Head of caudate nucleus (tissue), 42 donors: ENCODE data around the gene ERO1B.

Experiments
- DNase-seq, 42 donors: peaks; one replicate each; pipeline versions ENCODE4 v3.0.0 to v3.0.0-alpha.2; 2020 to 2021; ENCODE audit warnings: mixed read lengths in 7 of 42
- intact Hi-C: fragments of 100-400 bp; cut with DNase I; formaldehyde crosslinking; loops from one replicate; pipeline ENCODE4 v1.15.0; 2022

ERO1B gene

DNA sequence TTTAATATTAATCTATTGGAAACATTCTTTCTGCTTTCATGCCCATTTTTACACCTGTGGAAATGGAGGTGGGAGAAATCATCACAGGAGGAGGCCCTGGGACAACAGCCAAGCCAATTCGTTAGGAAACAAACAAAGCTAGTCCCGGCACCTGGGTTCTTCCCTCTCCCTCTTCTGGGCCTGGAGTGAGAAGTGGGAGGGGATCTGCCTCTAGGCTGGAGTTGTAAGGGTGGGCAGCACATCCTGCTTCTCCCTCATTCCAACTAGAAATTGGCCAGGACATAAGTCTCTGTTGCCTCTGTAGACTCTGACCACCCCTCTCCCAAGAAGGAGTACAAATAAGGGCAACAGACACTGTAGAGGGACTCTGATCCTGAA lies 20.2 kb upstream of the ERO1B start:
- intact Hi-C loops, result no loop called here
- no peak for DNase-seq

DNA sequence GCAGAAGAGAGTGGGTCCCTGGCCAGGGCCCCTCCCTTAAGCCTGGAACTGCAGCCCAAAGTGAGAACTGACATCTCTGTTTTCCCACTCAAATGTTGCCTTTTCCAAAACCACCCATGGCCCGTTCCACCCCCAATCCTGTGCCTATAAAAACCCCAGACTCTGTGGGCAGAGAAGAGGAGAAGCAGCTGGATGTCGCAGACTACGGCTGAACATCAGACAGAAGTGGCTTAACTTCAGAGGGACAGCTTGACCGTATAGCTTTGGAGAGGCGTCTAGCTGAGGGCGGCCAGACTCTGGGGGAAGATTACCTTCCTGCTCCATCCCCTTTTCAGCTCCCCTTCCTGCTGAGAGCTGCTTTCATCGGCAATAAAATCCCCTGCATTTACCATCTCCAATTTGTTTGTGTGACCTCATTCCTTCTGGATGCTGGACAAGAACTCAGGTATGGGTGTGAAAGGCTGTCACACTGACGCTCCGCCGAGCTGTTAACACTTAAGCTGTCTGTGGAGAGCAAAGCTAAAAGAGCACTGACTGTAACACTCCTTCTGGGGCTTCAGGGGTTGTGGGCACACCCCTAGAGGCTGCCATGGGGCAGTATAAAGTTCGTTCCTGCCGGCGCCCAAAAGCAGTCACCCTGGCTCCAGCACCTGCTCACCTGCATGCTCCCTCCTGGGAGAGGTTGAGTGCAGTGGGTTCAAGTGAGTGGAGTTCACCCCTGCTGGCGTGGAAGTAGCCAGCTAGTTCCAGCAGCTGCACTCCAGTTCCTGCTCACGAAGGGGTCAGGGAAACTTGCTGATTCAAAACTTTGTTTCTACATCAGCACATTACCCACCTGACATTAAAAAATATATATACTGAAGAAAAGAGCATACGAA lies 19.6 kb upstream of the ERO1B start:
- DNase-seq, result no peak
- intact Hi-C loops, result no loop called here

GRCh38 chr1:236297161-236297560 lies 15.4 kb upstream of the ERO1B start:
- no peak for DNase-seq
- intact Hi-C loops, result no loop called here

GRCh38 chr1:236292425-236292824 lies 10.7 kb upstream of the ERO1B start:
- intact Hi-C loops, result no loop called here
- no peak for DNase-seq

DNA sequence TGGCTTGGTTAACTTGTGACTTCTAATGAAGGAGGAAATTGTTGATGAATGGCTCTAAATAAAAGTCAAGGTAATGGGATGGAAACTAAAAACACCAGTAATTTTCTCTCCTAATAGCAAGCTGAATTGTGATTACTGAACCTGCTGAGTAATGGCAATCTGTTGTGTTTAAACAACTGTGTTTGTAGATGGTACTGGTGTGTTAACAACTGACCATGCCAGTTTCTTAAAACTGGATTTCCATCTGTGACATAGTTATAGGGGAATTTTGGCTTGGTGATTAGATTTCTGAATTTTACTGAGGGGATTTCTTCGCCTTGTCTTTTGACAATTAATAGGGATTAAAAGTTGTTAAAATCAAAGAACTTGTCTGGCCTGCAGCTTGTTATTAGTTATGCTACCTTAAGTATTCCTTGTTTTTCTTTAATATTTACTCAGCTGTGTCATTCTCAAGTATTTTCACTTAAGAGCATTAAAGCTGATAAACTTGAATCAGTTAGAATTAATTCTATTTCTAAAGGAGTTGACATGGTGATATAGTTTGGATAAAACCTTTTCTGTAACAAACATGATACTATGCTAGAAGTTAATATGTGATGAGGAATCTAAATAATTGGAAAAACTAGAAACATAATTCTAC lies 7.9 kb upstream of the ERO1B start:
- intact Hi-C loops, result no loop called here
- DNase-seq, result no peak

DNA sequence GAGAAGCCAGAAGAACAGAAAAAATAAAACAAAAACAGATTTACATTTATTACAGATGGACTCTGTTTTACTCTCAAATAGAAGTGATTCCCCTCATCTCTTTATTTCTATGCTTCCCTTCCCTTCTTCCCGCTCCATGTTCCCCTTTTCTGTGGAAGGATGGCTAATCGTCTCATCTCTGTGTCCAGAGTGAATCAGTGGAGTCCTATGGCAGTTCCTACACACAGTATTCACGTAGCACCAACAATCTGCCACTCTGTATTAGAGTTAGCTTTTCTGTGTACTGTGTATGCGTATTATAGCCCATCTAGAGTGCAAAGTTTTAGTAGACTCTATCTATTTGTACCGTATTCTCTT lies 6.8 kb upstream of the ERO1B start:
- no peak for DNase-seq
- intact Hi-C loops, result no loop called here

GRCh38 chr1:236287757-236288619 lies 6.2 kb upstream of the ERO1B start:
- DNase-seq, result no peak

GRCh38 chr1:236287356-236287755 lies 5.6 kb upstream of the ERO1B start:
- intact Hi-C loops, result no loop called here
- no peak for DNase-seq

More at GRCh38 chr1:236287757-236288619, 6.2 kb upstream of the ERO1B start:
- intact Hi-C loops, result no loop called here

- intact Hi-C loops, result loop anchor here (5.0 kb wide), 1 partner anchor 142 kb away; the partner anchor contains the start of gene GPR137B
- DNase-seq, result no peak
Measured at GRCh38 chr1:236284291-236284721, 2.5 kb upstream of the ERO1B start.

GRCh38 chr1:236282719-236283118 lies 961 bp upstream of the ERO1B start:
- intact Hi-C loops, result loop anchor here (5.0 kb wide), 1 partner anchor 140 kb away; the partner anchor contains the start of gene GPR137B
- no peak for DNase-seq

DNA sequence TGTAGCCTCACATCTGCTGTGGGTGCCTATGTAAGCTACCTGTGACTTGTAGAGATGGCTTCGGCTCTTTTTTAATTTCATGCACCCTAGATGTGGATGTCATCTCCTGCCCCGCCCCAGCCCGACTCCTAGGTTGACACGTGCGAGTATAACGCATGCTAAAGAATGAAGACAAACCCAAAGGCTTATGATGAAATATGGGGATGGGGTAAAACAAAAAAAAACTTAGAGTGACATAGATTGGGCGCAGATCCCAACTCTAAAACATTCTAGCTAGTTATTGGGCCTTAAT lies 613 bp upstream of the ERO1B start:
- intact Hi-C loops, result loop anchor here (5.0 kb wide), 1 partner anchor 140 kb away; the partner anchor contains the start of gene GPR137B
- DNase-seq, result peak in 3 of 42 donors; percentile 20 to 42 (median 36)

DNA sequence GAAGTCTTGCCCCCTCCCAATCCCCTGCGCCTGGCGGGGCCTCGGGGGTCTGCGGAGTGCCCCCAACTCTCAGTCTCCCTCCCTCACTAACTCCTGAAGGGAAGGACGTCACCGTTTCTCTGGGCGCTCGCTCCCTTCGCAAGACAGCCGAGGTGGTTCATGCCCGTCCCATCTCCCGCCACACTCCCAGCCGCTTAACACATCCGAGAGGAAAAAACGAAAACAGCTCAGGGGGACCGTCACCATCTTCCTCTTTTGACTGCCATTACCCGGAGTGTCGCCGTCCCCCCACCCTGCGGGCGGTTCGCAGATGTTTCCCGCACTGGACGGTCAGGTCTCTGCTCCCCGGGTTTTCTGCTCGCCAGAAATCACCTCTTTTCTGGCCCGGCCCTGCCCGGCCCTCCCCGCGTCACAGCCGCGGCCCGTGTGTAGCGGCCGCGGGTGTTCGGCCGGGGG lies 532 bp downstream of the ERO1B start:
- intact Hi-C loops, result loop anchor here (5.0 kb wide), 1 partner anchor 139 kb away; the partner anchor contains the start of gene GPR137B
- DNase-seq, result peak in 41 of 42 donors; percentile 13 to 71 (median 38)

DNA sequence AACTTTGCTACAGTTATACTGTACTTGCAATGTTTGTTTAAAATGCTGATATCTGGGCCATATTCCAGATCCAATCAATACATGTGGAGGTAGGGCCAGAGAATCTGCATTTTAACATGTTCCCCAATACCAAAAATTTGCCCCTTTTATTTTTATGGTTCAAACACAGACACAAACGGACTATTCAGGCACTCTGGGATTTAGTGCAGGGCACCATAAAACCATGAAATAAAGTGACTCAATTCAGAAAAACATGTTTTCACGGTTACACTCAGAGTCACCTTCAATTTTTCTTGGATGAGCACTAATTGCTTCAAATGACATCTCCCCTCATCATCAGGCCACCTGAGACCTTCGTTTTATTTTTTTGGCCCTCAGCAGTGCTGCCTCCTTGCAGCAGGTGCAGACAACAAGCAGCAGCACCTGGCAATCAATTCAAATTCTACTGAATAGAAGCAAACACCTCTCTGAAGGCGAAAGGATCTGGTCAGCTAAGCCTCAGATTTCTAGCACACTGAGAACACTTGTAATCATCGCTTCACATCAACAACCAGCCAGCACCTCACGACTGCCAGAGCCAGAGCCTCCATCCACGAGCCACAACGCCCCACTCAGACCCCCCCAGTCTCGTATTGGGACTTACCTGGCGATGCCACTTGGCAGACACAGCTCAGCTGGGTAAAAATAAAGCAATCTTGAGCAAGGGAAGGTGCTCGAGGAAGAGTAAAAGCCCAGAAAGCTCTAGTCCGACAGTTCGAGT lies 1.1 kb downstream of the ERO1B start:
- intact Hi-C loops, result loop anchor here (5.0 kb wide), 1 partner anchor 138 kb away; the partner anchor contains the start of gene GPR137B
- DNase-seq, result peak in 29 of 42 donors; percentile 2 to 59 (median 22)

DNA sequence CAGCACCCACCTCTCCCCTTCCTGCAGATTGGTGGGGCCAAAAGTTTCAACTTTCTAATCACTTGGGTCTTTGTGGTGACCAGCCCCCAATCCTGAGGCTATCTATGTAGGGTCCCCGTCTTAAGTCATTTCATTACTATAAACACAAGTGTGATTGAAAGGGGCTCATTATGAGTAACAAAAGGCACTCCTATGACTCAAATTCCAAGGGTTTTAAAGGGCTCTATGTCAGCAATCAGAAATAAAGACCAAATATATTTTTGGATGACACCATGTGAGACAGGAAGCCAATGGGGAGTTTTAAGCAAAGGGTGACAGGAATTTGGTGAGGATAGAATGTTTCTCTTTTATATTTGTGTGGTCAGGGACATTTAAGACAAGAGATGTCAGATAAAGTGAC lies 6.2 kb downstream of the ERO1B start:
- intact Hi-C loops, result no loop called here
- DNase-seq, result no peak

DNA sequence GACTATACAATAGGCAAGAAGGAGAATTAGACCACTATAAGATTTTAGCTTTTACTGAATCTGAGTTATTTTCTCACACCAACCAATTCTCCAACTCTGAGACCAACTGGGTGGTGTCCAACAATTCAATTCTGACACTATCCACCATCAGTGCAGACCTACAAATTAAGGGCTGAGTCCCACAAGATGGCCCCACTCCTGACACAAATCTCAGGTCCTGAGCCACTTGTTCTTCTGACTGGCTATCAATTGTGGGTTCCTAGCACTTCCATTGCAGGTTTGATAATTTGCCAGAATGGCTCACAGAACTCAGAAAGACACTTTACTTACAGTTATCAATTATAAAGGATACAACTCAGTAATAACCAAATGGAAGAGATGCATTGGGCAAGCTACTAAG lies 6.7 kb downstream of the ERO1B start:
- DNase-seq, result no peak
- intact Hi-C loops, result no loop called here

- intact Hi-C loops, result no loop called here
- DNase-seq, result no peak
Measured at GRCh38 chr1:236273358-236273757, 8.4 kb downstream of the ERO1B start.

GRCh38 chr1:236269439-236269838 lies 12.3 kb downstream of the ERO1B start:
- intact Hi-C loops, result no loop called here
- no peak for DNase-seq

DNA sequence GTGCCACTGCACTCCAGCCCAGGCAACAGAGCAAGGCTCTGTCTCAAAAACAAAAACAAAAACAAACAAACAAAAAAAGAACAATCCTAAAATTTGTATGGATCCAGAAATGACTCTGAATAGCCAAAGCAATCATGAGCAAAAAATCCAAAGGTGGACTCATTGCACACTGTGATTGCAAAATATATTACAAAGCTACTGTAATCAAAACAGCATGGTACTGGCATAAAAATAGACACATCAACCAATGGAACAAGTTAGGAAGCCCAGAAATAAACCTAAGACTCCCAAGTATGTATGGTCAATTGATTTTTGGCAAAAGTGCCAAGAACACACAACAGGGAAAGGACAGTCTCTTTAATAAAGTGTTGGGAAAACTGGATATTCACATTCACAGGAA lies 19.9 kb downstream of the ERO1B start:
- intact Hi-C loops, result no loop called here
- no peak for DNase-seq

DNA sequence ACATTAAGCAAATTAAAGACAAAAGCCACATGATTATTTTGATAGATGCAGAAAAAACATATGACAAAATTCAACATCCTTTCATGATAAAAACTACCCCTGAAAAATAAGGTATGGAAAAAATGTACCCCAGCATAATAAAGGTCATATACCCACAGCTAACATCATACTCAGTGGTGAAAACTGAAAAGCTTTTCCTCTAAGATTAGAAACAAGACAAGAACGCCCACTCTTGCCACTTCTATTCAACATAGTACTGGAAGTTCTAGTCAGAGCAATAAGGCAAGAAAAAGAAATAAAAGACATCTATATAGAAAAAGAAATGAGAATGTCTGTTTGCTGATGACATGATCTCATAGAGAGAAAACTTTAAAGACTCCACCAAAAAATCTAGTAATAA lies 20.7 kb downstream of the ERO1B start:
- DNase-seq, result no peak
- intact Hi-C loops, result no loop called here
